ENCODE results near the gene NOD2. TPM values are rescaled to one million over a fixed set of nuclear protein-coding genes. Genes with fewer than 3 reads are reported as not detected.

NOD2 gene
- total and polyA plus RNA-seq, 2 experiments from 2014 or later = 0.27 to 0.66 TPM

GRCh38 chr16:50765861-50766260 lies 72.5 kb downstream of the NOD2 start:
- Histone ChIP-seq H3F3A (replicated peaks; ENCODE audit: low read depth) (no peaks in the 10 kb centered on the region), H3K4me2 (no peak overlapping the region), H3K79me2 (replicated peaks; ENCODE audit: insufficient read depth) (no peaks in the 10 kb centered on the region; the same call in 1 of the 2 replicates), H4K20me1 (replicated peaks; ENCODE audit: insufficient read depth) (no peaks in the 10 kb centered on the region; the same call in 1 of the 2 replicates), H3K36me3 (ENCODE audit: insufficient read depth) (no peaks in the 10 kb centered on the region), H3K27ac (ENCODE audit: low read depth) (no peak overlapping the region), H3K27me3 (ENCODE audit: insufficient read depth) (no peaks in the 10 kb centered on the region), H3K9me2 (ENCODE audit: insufficient read depth) (no peaks in the 10 kb centered on the region), H3K4me3 (no peak overlapping the region), H3K4me1 (ENCODE audit: insufficient read depth) (0 out of 2 replicates have a peak, but pooled peaks cover 4% of the 10 kb centered on the region), H2AFZ (no peak overlapping the region)
- no peak overlapping the region for H3K4me3 Mint-ChIP-seq
- H3K27me3 Mint-ChIP-seq (ENCODE audit: insufficient read depth, low read depth, poor library complexity) = peaks cover 1% of the 10 kb centered on the region
- DNase-seq (ENCODE audit: low spot score) = no peak
- H3K36me3 Mint-ChIP-seq (ENCODE audit: low read depth) = peaks cover 19% of the 10 kb centered on the region
- no peak overlapping the region for H3K27ac Mint-ChIP-seq
- no peak for ATAC-seq
- H3K4me1 Mint-ChIP-seq = peaks cover 4% of the 10 kb centered on the region; the same call in 2 of the 3 replicates
- peaks cover 10% of the 10 kb centered on the region; the same call in 2 of the 3 replicates for H3K9me3 Mint-ChIP-seq
- no peak for TF ChIP-seq EZH2phosphoT487 (IDR thresholded peaks at IDR 0.05; ENCODE audit: unreplicated experiment)
- TF ChIP-seq ZNF331 (CRISPR knock-in tag; IDR thresholded peaks at IDR 0.05; ENCODE audit: low read depth) = no peak
- no peak for TF ChIP-seq NANOG (IDR thresholded peaks at IDR 0.05; ENCODE audit: borderline replicate concordance)
- no peak for TF ChIP-seq JUNB (IDR thresholded peaks at IDR 0.05; ENCODE audit: unreplicated experiment)
- no peak for TF ChIP-seq ZNF462 (CRISPR knock-in tag; IDR thresholded peaks at IDR 0.05)
- TF ChIP-seq EZH2 (IDR thresholded peaks at IDR 0.05; ENCODE audit: low read depth, unreplicated experiment) = no peak
- no peak for TF ChIP-seq ZNF114 (CRISPR knock-in tag; IDR thresholded peaks at IDR 0.05)
- no peak for TF ChIP-seq POLR2AphosphoS5 (IDR thresholded peaks at IDR 0.05; ENCODE audit: low read depth)
- no peak for TF ChIP-seq STAT1 (IDR thresholded peaks at IDR 0.05; ENCODE audit: unreplicated experiment)
- no peak for TF ChIP-seq REST (IDR thresholded peaks at IDR 0.05; ENCODE audit: unreplicated experiment)
- no peak for TF ChIP-seq ETS1 (IDR thresholded peaks at IDR 0.05)
- no peak for TF ChIP-seq CTCF (conservative IDR thresholded peaks at IDR 0.05; ENCODE audit: low read depth in 2 of 2)
- TF ChIP-seq CREB1 (CRISPR knock-in tag; IDR thresholded peaks at IDR 0.05; ENCODE audit: low read depth) = no peak
